HG03280 (cell line): ENCODE results near the gene CNGB1.
"Not testable (repeated sequence)": the region's sequence is repeated elsewhere in the genome, so short reads cannot be mapped to it uniquely, and the experiment has no call there.

ENCODE experiments used
- ATAC-seq: cut with Tn5 transposase; IDR thresholded peaks from one replicate; pipeline ENCODE4 v1.9.1; 2021; ENCODE audit warnings: mild to moderate bottlenecking, moderate library complexity; ENCODE audit not compliant: unreplicated experiment

The CNGB1 gene

GRCh38 chr16:57912529-57913260, 58.2 kb downstream of the CNGB1 start:
- ATAC-seq: no peak

- ATAC-seq: no peak
Observed at GRCh38 chr16:57911743-57912142, 59.2 kb downstream of the CNGB1 start.

GRCh38 chr16:57910696-57911095, 60.2 kb downstream of the CNGB1 start:
- ATAC-seq: no peak

- ATAC-seq: no peak
Observed at GRCh38 chr16:57908409-57908987, 62.4 kb downstream of the CNGB1 start.

GRCh38 chr16:57906382-57907316, 64.3 kb downstream of the CNGB1 start:
- no peak for ATAC-seq

GRCh38 chr16:57904101-57904500, 66.8 kb downstream of the CNGB1 start:
- no peak for ATAC-seq

- no peak for ATAC-seq
Observed at GRCh38 chr16:57903656-57904055, 67.3 kb downstream of the CNGB1 start.

- no peak for ATAC-seq
Observed at GRCh38 chr16:57901480-57902069, 69.4 kb downstream of the CNGB1 start.

- ATAC-seq: no peak
Observed at GRCh38 chr16:57900796-57901479, 70.0 kb downstream of the CNGB1 start.

- ATAC-seq: no peak
Observed at GRCh38 chr16:57899771-57900661, 70.9 kb downstream of the CNGB1 start.

- ATAC-seq: no peak
Observed at GRCh38 chr16:57898961-57899360, 72.0 kb downstream of the CNGB1 start.

- no peak for ATAC-seq
Observed at GRCh38 chr16:57897996-57898395, 72.9 kb downstream of the CNGB1 start.

- ATAC-seq: no peak
Observed at GRCh38 chr16:57897053-57897784, 73.7 kb downstream of the CNGB1 start.

- ATAC-seq: not testable (repeated sequence)
Observed at GRCh38 chr16:57895081-57895547, 75.8 kb downstream of the CNGB1 start.

GRCh38 chr16:57894390-57895080, 76.4 kb downstream of the CNGB1 start:
- ATAC-seq: no peak

GRCh38 chr16:57893559-57894389, 77.2 kb downstream of the CNGB1 start:
- no peak for ATAC-seq

GRCh38 chr16:57893217-57893558, 77.7 kb downstream of the CNGB1 start:
- no peak for ATAC-seq
